H9 (cell line): ENCODE data around the gene RPS6KB1. TPM values are rescaled to one million over a fixed set of nuclear protein-coding genes. Genes with fewer than 3 reads are reported as not detected.
A peak's percentile ranks its signal among the peaks of the same experiment; 100 is the strongest.

Source experiments
- DNase-seq: peaks from one replicate; pipeline ENCODE4 v3.0.0-alpha.2; 2017
- H2AFZ ChIP-seq: one replicate; pipeline ENCODE4 v1.6.1; 2013; ENCODE audit warnings: mild to moderate bottlenecking, low read length, control low read depth, moderate library complexity
- H2AK5ac ChIP-seq: 2 replicates; pipeline ENCODE4 v1.6.1; 2013; ENCODE audit warnings: low read length, control low read depth, mixed read lengths; ENCODE audit not compliant: insufficient read length
- H2BK120ac ChIP-seq: one replicate; pipeline ENCODE4 v1.6.1; 2013; ENCODE audit warnings: low read depth, mild to moderate bottlenecking, low read length, control low read depth, inconsistent platforms; ENCODE audit not compliant: poor library complexity, severe bottlenecking
- H2BK12ac ChIP-seq: 2 replicates; pipeline ENCODE4 v1.6.1; 2013; ENCODE audit warnings: low read length, control low read depth, mixed read lengths, low read depth; ENCODE audit not compliant: insufficient read length
- H2BK15ac ChIP-seq: 2 replicates; pipeline ENCODE4 v1.6.1; 2013; ENCODE audit warnings: low read depth, low read length, control low read depth
- H2BK20ac ChIP-seq: one replicate; pipeline ENCODE4 v1.6.1; 2013; ENCODE audit warnings: low read depth, mild to moderate bottlenecking, low read length, control low read depth, inconsistent platforms; ENCODE audit not compliant: poor library complexity, severe bottlenecking
- H2BK5ac ChIP-seq: 2 replicates; pipeline ENCODE4 v1.6.1; 2013; ENCODE audit warnings: low read length, control low read depth, mixed read lengths; ENCODE audit not compliant: insufficient read length
- H3K14ac ChIP-seq: 2 replicates; pipeline ENCODE4 v1.6.1; 2013; ENCODE audit warnings: low read length, control low read depth; ENCODE audit not compliant: insufficient read depth
- H3K18ac ChIP-seq: 2 replicates; pipeline ENCODE4 v1.6.1; 2013; ENCODE audit warnings: low read depth, mild to moderate bottlenecking, mixed read lengths, low read length, control low read depth; ENCODE audit not compliant: insufficient read length
- H3K23ac ChIP-seq: 2 replicates; pipeline ENCODE4 v1.6.1; 2013; ENCODE audit warnings: low read length, control low read depth, mixed read lengths, low read depth; ENCODE audit not compliant: insufficient read length
- H3K23me2 ChIP-seq: 2 replicates; pipeline ENCODE4 v1.6.1; 2013; ENCODE audit warnings: low read depth, mild to moderate bottlenecking, mixed read lengths, low read length, control low read depth; ENCODE audit not compliant: insufficient read length, poor library complexity, severe bottlenecking
- H3K27ac ChIP-seq: 2 replicates; pipeline ENCODE4 v1.5.1; 2013; ENCODE audit warnings: low read length, control low read depth, mixed read lengths, low read depth; ENCODE audit not compliant: insufficient read length
- H3K27me3 ChIP-seq: 2 replicates; pipeline ENCODE4 v1.6.1; 2013; ENCODE audit warnings: low read length, control low read depth, inconsistent platforms; ENCODE audit not compliant: insufficient read depth
- H3K4ac ChIP-seq: 2 replicates; pipeline ENCODE4 v1.6.1; 2013; ENCODE audit warnings: low read depth, mild to moderate bottlenecking, control low read depth, inconsistent platforms, low read length, moderate library complexity
- H3K4me1 ChIP-seq: 2 replicates; pipeline ENCODE4 v1.6.1; 2013; ENCODE audit warnings: low read length, control low read depth, inconsistent platforms; ENCODE audit not compliant: insufficient read depth
- H3K4me2 ChIP-seq: 2 replicates; pipeline ENCODE4 v1.6.1; 2013; ENCODE audit warnings: low read length, control low read depth, mixed read lengths; ENCODE audit not compliant: insufficient read length, insufficient read depth
- H3K56ac ChIP-seq: 2 replicates; pipeline ENCODE4 v1.6.1; 2013; ENCODE audit warnings: low read depth, mild to moderate bottlenecking, mixed read lengths, low read length, control low read depth; ENCODE audit not compliant: insufficient read length
- H3K79me1 ChIP-seq: 2 replicates; pipeline ENCODE4 v1.6.1; 2013; ENCODE audit warnings: low read depth, mild to moderate bottlenecking, moderate library complexity, low read length, control low read depth, inconsistent platforms; ENCODE audit not compliant: insufficient read depth, poor library complexity, severe bottlenecking
- H3K79me2 ChIP-seq: 2 replicates; pipeline ENCODE4 v1.6.1; 2013; ENCODE audit warnings: low read length, control low read depth, inconsistent platforms; ENCODE audit not compliant: insufficient read depth
- H3K9ac ChIP-seq: 2 replicates; pipeline ENCODE4 v1.6.1; 2013; ENCODE audit warnings: low read length, control low read depth, mixed read lengths; ENCODE audit not compliant: insufficient read length; ENCODE audit errors: extremely low read depth
- H3K9me3 ChIP-seq: one replicate; pipeline ENCODE4 v1.6.1; 2013; ENCODE audit warnings: low read depth, low read length, inconsistent platforms; ENCODE audit not compliant: control insufficient read depth
- H3T11ph ChIP-seq: one replicate; pipeline ENCODE4 v1.6.1; 2013; ENCODE audit warnings: mild to moderate bottlenecking, low read length, control low read depth, inconsistent platforms
- H4K20me1 ChIP-seq: one replicate; pipeline ENCODE4 v1.6.1; 2013; ENCODE audit not compliant: control insufficient read depth, insufficient read length, insufficient read depth
- H4K5ac ChIP-seq: 2 replicates; pipeline ENCODE4 v1.6.1; 2013; ENCODE audit warnings: low read depth, mild to moderate bottlenecking, mixed read lengths, low read length, control low read depth; ENCODE audit not compliant: insufficient read length
- H4K8ac ChIP-seq: replicated peaks from 2 replicates; pipeline ENCODE4 v1.6.1; 2013; ENCODE audit warnings: low read length, control low read depth, mixed read lengths, low read depth; ENCODE audit not compliant: insufficient read length
- H4K91ac ChIP-seq: 2 replicates; pipeline ENCODE4 v1.6.1; 2013; ENCODE audit warnings: low read depth, mild to moderate bottlenecking, moderate library complexity, mixed read lengths, low read length, control low read depth; ENCODE audit not compliant: insufficient read length
- H3K27ac Mint-ChIP-seq, 3 experiments: 2 replicates in 2 of 3; 3 replicates in 1 of 3; pipeline ENCODE4 v1.8.0; 2020 to 2021; ENCODE audit warnings: mixed read lengths in 3 of 3, mild to moderate bottlenecking in 1 of 3, moderate library complexity in 1 of 3
- H3K27me3 Mint-ChIP-seq: 2 replicates; pipeline ENCODE4 v1.8.0; 2021; ENCODE audit warnings: low read depth, mild to moderate bottlenecking, moderate library complexity, mixed read lengths
- H3K36me3 Mint-ChIP-seq, 3 experiments: 2 replicates in 2 of 3; 3 replicates in 1 of 3; pipeline ENCODE4 v1.8.0; 2020 to 2021; ENCODE audit warnings: low read depth in 3 of 3, mixed read lengths in 3 of 3; ENCODE audit not compliant: insufficient read depth in 1 of 3
- H3K4me1 Mint-ChIP-seq, 2 experiments: 2 replicates each; pipeline ENCODE4 v1.8.0; 2020; ENCODE audit warnings: mixed read lengths in 2 of 2
- H3K4me3 Mint-ChIP-seq, 2 experiments: 2 replicates in 1 of 2; 3 replicates in 1 of 2; pipeline ENCODE4 v1.8.0; 2020 to 2021; ENCODE audit warnings: mild to moderate bottlenecking in 2 of 2, mixed read lengths in 2 of 2, moderate library complexity in 1 of 2
- H3K9me3 Mint-ChIP-seq, 2 experiments: 2 replicates in 1 of 2; 3 replicates in 1 of 2; pipeline ENCODE4 v1.8.0; 2020; ENCODE audit warnings: mild to moderate bottlenecking in 2 of 2, mixed read lengths in 2 of 2, moderate library complexity in 1 of 2
- CTCF ChIP-seq: fragments of 200-600 bp; sonication (generic); conservative IDR thresholded peaks from 3 replicates; pipeline ENCODE4 v1.8.0; 2021; ENCODE audit warnings: antibody characterized with exemption, mild to moderate bottlenecking
- WGBS: extraction: QIAGEN DNeasy Blood & Tissue Kit; methylation state at CpG from one replicate; pipeline ENCODE4 v1.1.7; 2013; ENCODE audit warnings: missing lambda C conversion rate, low lambda C conversion rate, mixed read lengths; ENCODE audit not compliant: insufficient read length; ENCODE audit errors: extremely low coverage; 5-methylcytosine and 5-hydroxymethylcytosine counted together
- total RNA-seq: library from RNA; stranded (reverse); gene quantifications from 2 replicates; pipeline ENCODE4 v1.2.1, GENCODE V29; 2021

RPS6KB1 gene
- total RNA-seq, 1 experiment from 2014 or later: 36.1 TPM

DNA sequence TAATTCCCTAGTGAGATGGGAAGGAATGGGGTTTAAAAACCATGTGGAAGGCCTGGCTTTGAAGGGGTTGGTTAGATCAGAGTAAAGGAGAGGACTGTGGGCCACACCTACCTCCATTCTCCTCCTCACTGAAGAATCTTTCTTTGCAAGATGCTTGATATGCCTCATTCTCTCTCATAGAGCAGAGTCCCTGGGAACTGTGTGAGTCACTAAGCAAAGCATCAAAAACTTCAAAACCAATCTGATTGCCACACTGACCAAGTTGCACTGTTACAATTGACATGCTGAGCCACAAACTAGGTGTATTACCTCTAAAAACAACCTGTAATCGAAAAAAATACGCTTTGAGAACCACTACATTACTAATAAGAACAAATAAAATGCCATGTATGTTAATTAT, 2.2 kb upstream of the RPS6KB1 start:
- no peak overlapping the region for H2BK20ac ChIP-seq
- H3K9me3 Mint-ChIP-seq: no peaks in the 10 kb centered on the region
- H3K4me3 Mint-ChIP-seq: no peak overlapping the region

More for the DNA sequence above, 2.2 kb upstream of the RPS6KB1 start:
- Mint-ChIP-seq H3K36me3 (peaks cover 13 to 38% (median 35%) of the 10 kb centered on the region in 3 experiments; a peak in 6 of 7 replicates), H3K4me1 (peaks cover 8 to 13% of the 10 kb centered on the region in 2 experiments), H3K27ac (peak overlapping the region in 2 of 3 experiments; percentile 14 to 37; a peak in 2 of 7 replicates), H3K27me3 (no peaks in the 10 kb centered on the region; the same call in 1 of the 2 replicates)
- no peaks in the 10 kb centered on the region for H4K20me1 ChIP-seq
- no peak overlapping the region for H3K9ac ChIP-seq
- H3K56ac ChIP-seq: no peak overlapping the region
- no peaks in the 10 kb centered on the region; the same call in 1 of the 2 replicates for H3K27me3 ChIP-seq
- H3K79me1 ChIP-seq: no peaks in the 10 kb centered on the region
- H3K23ac ChIP-seq: no peak overlapping the region
- H4K5ac ChIP-seq: no peak overlapping the region
- no peak overlapping the region for H2BK15ac ChIP-seq
- H2AFZ ChIP-seq: no peak overlapping the region
- H3K14ac ChIP-seq: no peak overlapping the region
- no peaks in the 10 kb centered on the region for H3K4me1 ChIP-seq
- no peak overlapping the region for H3T11ph ChIP-seq
- H3K23me2 ChIP-seq: no peaks in the 10 kb centered on the region
- no peaks in the 10 kb centered on the region for H3K9me3 ChIP-seq
- H3K4ac ChIP-seq: no peak overlapping the region
- no peak overlapping the region for H2BK12ac ChIP-seq
- no peak overlapping the region for H4K91ac ChIP-seq
- no peak overlapping the region for H3K18ac ChIP-seq
- H2AK5ac ChIP-seq: no peak overlapping the region
- WGBS: no CpG with 5 or more reads among the region's 2 CpGs
- TF ChIP-seq CTCF: no peak
- H2BK5ac ChIP-seq: no peak overlapping the region
- no peak overlapping the region for H4K8ac ChIP-seq
- H3K4me2 ChIP-seq: no peak overlapping the region
- peaks cover 5% of the 10 kb centered on the region; the same call in 1 of the 2 replicates for H3K79me2 ChIP-seq
- no peak for DNase-seq
- H2BK120ac ChIP-seq: no peak overlapping the region
- no peak overlapping the region for H3K27ac ChIP-seq
